Omental fat pad (tissue), 4 donors: ENCODE results near the gene PADI1. TPM values are rescaled to one million over a fixed set of nuclear protein-coding genes. Genes with fewer than 3 reads are reported as not detected.
"Not testable (repeated sequence)": the region's sequence is repeated elsewhere in the genome, so short reads cannot be mapped to it uniquely, and the experiment has no call there.

Experiments
- ATAC-seq: fragments of 150-250 bp; one replicate; pipeline ENCODE4 v1.9.1; 2016; ENCODE audit warnings: mild to moderate bottlenecking, moderate library complexity; ENCODE audit not compliant: low FRiP score
- DNase-seq: peaks from one replicate; pipeline ENCODE4 v3.0.0-alpha.2; 2019; ENCODE audit warnings: low spot score
- CTCF ChIP-seq, 3 donors: fragments of 450-650 bp; IDR thresholded peaks; one replicate each; pipeline ENCODE4 v1.5.1; 2016 to 2017; ENCODE audit warnings: antibody characterized with exemption in 3 of 3, mild to moderate bottlenecking in 3 of 3, moderate library complexity in 2 of 3
- total RNA-seq, 4 donors: library from RNA; depleted of rRNA; stranded (reverse); fragments of >200 nt; gene quantifications; one replicate each; pipeline ENCODE4 v1.1.0, GENCODE V29; 2016

The PADI1 gene
- total RNA-seq, 4 donors from 2014 or later: not detected

GRCh38 chr1:17239420-17239819, 34.5 kb downstream of the PADI1 start:
- ATAC-seq (no peak), DNase-seq (no peak)
- TF ChIP-seq CTCF (IDR thresholded peaks at IDR 0.05): no peak

- ATAC-seq, DNase-seq: not testable (repeated sequence)
Measured at GRCh38 chr1:17241011-17241779, 36.3 kb downstream of the PADI1 start.

- ATAC-seq, DNase-seq: not testable (repeated sequence)
Measured at GRCh38 chr1:17241780-17242074, 36.8 kb downstream of the PADI1 start.

GRCh38 chr1:17243274-17243673, 38.3 kb downstream of the PADI1 start:
- DNase-seq (no peak), ATAC-seq (no peak)
- TF ChIP-seq CTCF (IDR thresholded peaks at IDR 0.05): no peak

GRCh38 chr1:17244821-17245740, 40.2 kb downstream of the PADI1 start:
- DNase-seq (no peak), ATAC-seq (no peak)
- no peak for TF ChIP-seq CTCF (IDR thresholded peaks at IDR 0.05)

- DNase-seq (no peak), ATAC-seq (no peak)
- TF ChIP-seq CTCF (IDR thresholded peaks at IDR 0.05): no peak
Measured at GRCh38 chr1:17245816-17246325, 40.9 kb downstream of the PADI1 start.

- ATAC-seq (no peak), DNase-seq (no peak)
- no peak for TF ChIP-seq CTCF (IDR thresholded peaks at IDR 0.05)
Measured at GRCh38 chr1:17246971-17247370, 42.0 kb downstream of the PADI1 start.

GRCh38 chr1:17248781-17249180, 43.9 kb downstream of the PADI1 start, which contains the start of gene PADI3:
TSS of gene PADI3 (plus strand) at chr1:17249098. CDS start at chr1:17249138, 40 bp downstream.
- no peak for TF ChIP-seq CTCF (IDR thresholded peaks at IDR 0.05)
- DNase-seq (no peak), ATAC-seq (no peak)
